ENCODE data around the gene CAPN10. TPM values are rescaled to one million over a fixed set of nuclear protein-coding genes. Genes with fewer than 3 reads are reported as not detected.

CAPN10 gene
- total and polyA plus RNA-seq, 3 experiments from 2014 or later: 19.5 to 40.5 (median 36.1) TPM

DNA sequence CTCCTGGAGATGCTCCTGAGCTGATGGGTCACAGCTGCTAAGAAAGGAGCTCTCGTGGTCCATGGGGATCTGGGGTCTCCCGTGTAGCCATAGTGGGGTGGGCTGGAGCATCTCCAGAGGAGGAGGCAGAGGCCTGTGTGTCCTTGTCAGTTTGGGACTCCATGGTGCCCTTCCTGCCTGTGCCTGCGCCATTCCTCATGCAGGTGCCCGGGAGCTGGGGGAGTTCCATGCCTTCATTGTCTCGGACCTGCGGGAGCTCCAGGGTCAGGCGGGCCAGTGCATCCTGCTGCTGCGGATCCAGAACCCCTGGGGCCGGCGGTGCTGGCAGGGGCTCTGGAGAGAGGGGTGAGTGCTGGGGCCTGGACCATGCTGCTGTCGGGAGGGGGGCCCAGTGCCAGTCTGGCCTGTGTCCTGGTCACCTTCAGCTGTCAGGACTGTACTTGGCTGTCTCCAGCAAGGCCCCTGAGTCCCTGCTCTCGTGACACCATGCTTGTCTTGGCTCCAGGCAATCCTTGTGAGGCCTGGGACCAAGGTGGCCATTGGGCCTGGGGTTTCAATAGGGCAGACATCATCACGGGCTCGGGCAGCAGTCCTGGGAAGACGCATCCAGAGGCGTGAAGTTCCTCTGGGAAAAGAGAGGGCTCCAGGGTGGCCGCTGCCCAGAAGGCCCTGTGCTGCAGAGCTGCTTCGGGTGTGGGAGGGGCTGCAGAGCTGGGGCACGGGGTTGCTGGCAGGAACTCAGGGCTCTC lies 7.3 kb downstream of the CAPN10 start:
- no peak overlapping the region for H3K4me3 Mint-ChIP-seq
- CTCF ChIA-PET: interaction anchor here (1.1 to 1.5 kb wide), 3 partner anchors 14 to 28 kb away, joined by 3 to 7 read pairs (median 3); no protein-coding TSS in a partner anchor
- Histone ChIP-seq H3K27ac (ENCODE audit: low read depth, low read length) (no peak overlapping the region), H3K4me1 (ENCODE audit: insufficient read depth, low read length) (peaks cover 2% of the 10 kb centered on the region), H3K27me3 (ENCODE audit: insufficient read depth, low read length, poor library complexity, severe bottlenecking) (no peaks in the 10 kb centered on the region), H3K9me3 (ENCODE audit: low read length) (no peaks in the 10 kb centered on the region), H3K4me3 (ENCODE audit: low read length) (no peak overlapping the region), H3K36me3 (ENCODE audit: insufficient read depth, low read length) (peaks cover 9% of the 10 kb centered on the region)
- peak overlapping the region in 1 of 8 donors; percentile 10 for H3K27ac Mint-ChIP-seq
- H3K36me3 Mint-ChIP-seq: peaks cover 0 to 86% (median 0%) of the 10 kb centered on the region in 3 donors
- no peaks in the 10 kb centered on the region for H3K27me3 Mint-ChIP-seq
- peak in 1 of 5 donors; percentile 38 for DNase-seq
- POLR2A ChIA-PET: no interaction called here
- H3K4me1 Mint-ChIP-seq: peaks cover 6 to 20% (median 8%) of the 10 kb centered on the region in 3 donors
- no peaks in the 10 kb centered on the region for H3K9me3 Mint-ChIP-seq

DNA sequence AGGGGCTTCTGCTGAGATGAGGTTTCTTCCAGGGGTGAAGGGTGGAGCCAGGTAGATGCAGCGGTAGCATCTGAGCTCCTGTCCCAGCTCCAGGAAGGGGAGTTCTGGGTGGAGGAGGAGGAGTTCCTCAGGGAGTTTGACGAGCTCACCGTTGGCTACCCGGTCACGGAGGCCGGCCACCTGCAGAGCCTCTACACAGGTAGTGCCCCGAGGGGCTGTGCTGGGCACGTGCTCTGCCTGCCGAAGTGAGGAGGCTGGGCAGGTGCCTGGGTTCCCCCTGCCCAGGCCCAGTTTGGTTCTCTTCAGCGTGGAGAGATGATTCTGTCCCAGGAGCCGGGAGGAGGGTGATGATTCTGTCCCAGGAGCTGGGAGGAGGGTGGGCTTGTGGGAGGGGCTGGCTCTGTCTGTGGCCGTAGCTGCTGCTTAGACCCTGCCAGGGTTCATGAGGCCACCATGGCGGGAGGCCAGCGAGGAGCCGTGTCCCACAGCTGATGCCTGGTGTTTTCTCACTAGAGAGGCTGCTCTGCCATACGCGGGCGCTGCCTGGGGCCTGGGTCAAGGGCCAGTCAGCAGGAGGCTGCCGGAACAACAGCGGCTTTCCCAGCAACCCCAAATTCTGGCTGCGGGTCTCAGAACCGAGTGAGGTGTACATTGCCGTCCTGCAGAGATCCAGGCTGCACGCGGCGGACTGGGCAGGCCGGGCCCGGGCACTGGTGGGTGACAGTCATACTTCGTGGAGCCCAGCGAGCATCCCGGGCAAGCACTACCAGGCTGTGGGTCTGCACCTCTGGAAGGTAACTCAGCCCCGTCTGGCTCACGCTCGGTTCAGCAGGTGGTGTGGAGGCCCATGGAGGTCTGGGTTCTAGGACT lies 8.2 kb downstream of the CAPN10 start:
- H3K36me3 Mint-ChIP-seq: peaks cover 0 to 87% (median 0%) of the 10 kb centered on the region in 3 donors
- H3K4me3 Mint-ChIP-seq: no peak overlapping the region
- H3K27me3 Mint-ChIP-seq: no peaks in the 10 kb centered on the region
- no peak overlapping the region for H3K4me3 ChIP-seq (ENCODE audit: low read length)
- no peaks in the 10 kb centered on the region for H3K4me1 ChIP-seq (ENCODE audit: insufficient read depth, low read length)
- no peaks in the 10 kb centered on the region for H3K27me3 ChIP-seq (ENCODE audit: insufficient read depth, low read length, poor library complexity, severe bottlenecking)
- ChIA-PET POLR2A (no interaction called here), CTCF (interaction anchor here (1.1 to 1.5 kb wide), 3 partner anchors 15 to 29 kb away, joined by 3 to 7 read pairs (median 3); no protein-coding TSS in a partner anchor)
- no peaks in the 10 kb centered on the region for H3K9me3 Mint-ChIP-seq
- H3K27ac ChIP-seq (ENCODE audit: low read depth, low read length): no peak overlapping the region
- peaks cover 2 to 14% (median 4%) of the 10 kb centered on the region in 3 donors for H3K4me1 Mint-ChIP-seq
- peak in 1 of 5 donors; percentile 44 for DNase-seq
- H3K9me3 ChIP-seq (ENCODE audit: low read length): no peaks in the 10 kb centered on the region
- H3K27ac Mint-ChIP-seq: peak overlapping the region in 2 of 8 donors; percentile 32 to 70
- H3K36me3 ChIP-seq (ENCODE audit: insufficient read depth, low read length): peaks cover 9% of the 10 kb centered on the region

DNA sequence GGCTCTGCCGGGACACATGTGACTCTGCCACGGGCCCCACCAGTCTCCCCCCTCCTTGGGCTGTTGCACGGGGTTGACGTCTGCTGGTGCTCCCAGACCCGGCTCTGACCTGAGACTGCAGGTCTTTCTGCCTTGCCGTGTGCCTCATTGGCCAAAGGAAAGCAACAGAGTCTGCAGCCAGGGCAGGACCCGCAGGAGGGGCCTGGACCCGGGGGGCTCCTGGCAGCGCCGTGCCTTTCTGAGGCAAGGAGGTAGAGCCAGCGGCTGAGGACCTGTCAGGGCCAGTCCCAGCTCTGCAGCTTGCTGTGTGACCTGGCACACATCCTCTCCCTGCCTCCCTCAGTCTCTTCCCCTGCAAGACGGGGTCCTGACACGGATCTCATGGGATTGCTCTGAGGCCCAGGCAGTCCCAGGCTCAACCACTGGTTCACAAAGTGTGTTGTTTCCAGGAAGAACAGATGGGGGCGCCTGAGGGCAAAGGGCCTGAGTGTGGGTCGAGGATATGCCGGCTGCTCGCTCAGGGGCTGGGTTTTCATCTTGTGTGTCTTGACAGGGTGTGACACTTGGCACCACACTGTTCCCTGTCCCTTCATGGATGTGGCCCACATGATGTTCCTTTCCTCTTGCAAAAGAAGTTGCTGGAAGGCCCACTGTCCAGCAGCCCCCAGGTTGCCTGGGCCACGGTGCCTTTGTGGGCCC lies 9.0 kb downstream of the CAPN10 start:
- ChIA-PET CTCF (interaction anchor here (1.4 to 1.5 kb wide), 2 partner anchors 27 to 81 kb away, joined by 4 read pairs; no protein-coding TSS in a partner anchor), POLR2A (no interaction called here)
- Mint-ChIP-seq H3K36me3 (peaks cover 0 to 87% (median 0%) of the 10 kb centered on the region in 3 donors), H3K27me3 (no peaks in the 10 kb centered on the region), H3K4me1 (peaks cover 2 to 8% (median 4%) of the 10 kb centered on the region in 3 donors), H3K4me3 (peak overlapping the region in 1 of 7 donors; percentile 34), H3K9me3 (no peaks in the 10 kb centered on the region), H3K27ac (peak overlapping the region in 2 of 8 donors; percentile 27 to 38)
- Histone ChIP-seq H3K27me3 (ENCODE audit: insufficient read depth, low read length, poor library complexity, severe bottlenecking) (no peaks in the 10 kb centered on the region), H3K4me1 (ENCODE audit: insufficient read depth, low read length) (no peaks in the 10 kb centered on the region), H3K36me3 (ENCODE audit: insufficient read depth, low read length) (peaks cover 9% of the 10 kb centered on the region), H3K4me3 (ENCODE audit: low read length) (no peak overlapping the region), H3K9me3 (ENCODE audit: low read length) (no peaks in the 10 kb centered on the region), H3K27ac (ENCODE audit: low read depth, low read length) (no peak overlapping the region)
- DNase-seq: peak in 3 of 5 donors; percentile 13 to 46 (median 37)

DNA sequence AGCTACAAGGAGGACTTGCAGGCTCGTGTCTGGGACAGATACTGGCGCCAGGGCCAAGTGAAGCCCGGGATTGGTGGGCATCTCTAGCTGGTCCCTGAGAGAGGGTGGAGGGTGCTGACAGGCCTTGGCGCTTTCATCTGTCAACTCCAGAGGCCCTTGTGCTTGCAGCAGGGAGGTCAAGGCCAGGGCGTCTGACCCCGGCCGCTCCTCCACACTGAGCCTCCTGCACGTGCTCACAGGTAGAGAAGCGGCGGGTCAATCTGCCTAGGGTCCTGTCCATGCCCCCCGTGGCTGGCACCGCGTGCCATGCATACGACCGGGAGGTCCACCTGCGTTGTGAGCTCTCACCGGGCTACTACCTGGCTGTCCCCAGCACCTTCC lies 9.5 kb downstream of the CAPN10 start:
- H3K27ac Mint-ChIP-seq: peak overlapping the region in 2 of 8 donors; percentile 27 to 38
- no peak overlapping the region for H3K27ac ChIP-seq (ENCODE audit: low read depth, low read length)
- H3K9me3 Mint-ChIP-seq: no peaks in the 10 kb centered on the region
- DNase-seq: no peak
- no peaks in the 10 kb centered on the region for H3K27me3 ChIP-seq (ENCODE audit: insufficient read depth, low read length, poor library complexity, severe bottlenecking)
- no peak overlapping the region for H3K4me3 ChIP-seq (ENCODE audit: low read length)
- H3K4me1 ChIP-seq (ENCODE audit: insufficient read depth, low read length): no peaks in the 10 kb centered on the region
- peaks cover 0 to 84% (median 0%) of the 10 kb centered on the region in 3 donors for H3K36me3 Mint-ChIP-seq
- no peak overlapping the region for H3K4me3 Mint-ChIP-seq
- peaks cover 7% of the 10 kb centered on the region for H3K36me3 ChIP-seq (ENCODE audit: insufficient read depth, low read length)
- POLR2A ChIA-PET: no interaction called here
- CTCF ChIA-PET: interaction anchor here (1.4 to 1.5 kb wide), 2 partner anchors 26 to 82 kb away, joined by 4 read pairs; no protein-coding TSS in a partner anchor
- peaks cover 2 to 8% (median 4%) of the 10 kb centered on the region in 3 donors for H3K4me1 Mint-ChIP-seq
- no peaks in the 10 kb centered on the region for H3K9me3 ChIP-seq (ENCODE audit: low read length)
- no peaks in the 10 kb centered on the region for H3K27me3 Mint-ChIP-seq

DNA sequence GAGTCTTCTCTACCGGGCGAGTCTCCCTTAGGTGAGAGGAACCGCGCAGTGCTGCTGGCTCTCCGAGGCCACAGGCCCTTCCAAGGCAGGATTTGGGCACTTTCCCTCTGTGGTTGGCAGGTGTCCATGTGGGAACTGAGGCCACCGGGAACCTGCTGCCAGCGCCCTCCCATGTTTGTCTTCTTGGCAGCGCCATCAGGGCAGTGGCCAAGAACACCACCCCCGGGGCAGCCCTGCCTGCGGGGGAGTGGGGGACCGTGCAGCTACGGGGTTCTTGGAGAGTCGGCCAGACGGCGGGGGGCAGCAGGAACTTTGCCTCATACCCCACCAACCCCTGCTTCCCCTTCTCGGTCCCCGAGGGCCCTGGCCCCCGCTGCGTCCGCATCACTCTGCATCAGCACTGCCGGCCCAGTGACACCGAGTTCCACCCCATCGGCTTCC lies 10.0 kb downstream of the CAPN10 start:
- Histone ChIP-seq H3K4me3 (ENCODE audit: low read length) (no peak overlapping the region), H3K36me3 (ENCODE audit: insufficient read depth, low read length) (peaks cover 3% of the 10 kb centered on the region), H3K27ac (ENCODE audit: low read depth, low read length) (no peak overlapping the region), H3K27me3 (ENCODE audit: insufficient read depth, low read length, poor library complexity, severe bottlenecking) (no peaks in the 10 kb centered on the region), H3K9me3 (ENCODE audit: low read length) (no peaks in the 10 kb centered on the region), H3K4me1 (ENCODE audit: insufficient read depth, low read length) (no peaks in the 10 kb centered on the region)
- ChIA-PET POLR2A (no interaction called here), CTCF (interaction anchor here (1.4 to 1.5 kb wide), 2 partner anchors 26 to 82 kb away, joined by 4 read pairs; no protein-coding TSS in a partner anchor)
- Mint-ChIP-seq H3K36me3 (peaks cover 0 to 84% (median 0%) of the 10 kb centered on the region in 3 donors), H3K9me3 (no peaks in the 10 kb centered on the region), H3K27ac (peak overlapping the region in 1 of 8 donors; percentile 38), H3K27me3 (no peaks in the 10 kb centered on the region), H3K4me1 (peaks cover 0 to 4% (median 4%) of the 10 kb centered on the region in 3 donors), H3K4me3 (no peak overlapping the region)
- peak in 1 of 5 donors; percentile 40 for DNase-seq

DNA sequence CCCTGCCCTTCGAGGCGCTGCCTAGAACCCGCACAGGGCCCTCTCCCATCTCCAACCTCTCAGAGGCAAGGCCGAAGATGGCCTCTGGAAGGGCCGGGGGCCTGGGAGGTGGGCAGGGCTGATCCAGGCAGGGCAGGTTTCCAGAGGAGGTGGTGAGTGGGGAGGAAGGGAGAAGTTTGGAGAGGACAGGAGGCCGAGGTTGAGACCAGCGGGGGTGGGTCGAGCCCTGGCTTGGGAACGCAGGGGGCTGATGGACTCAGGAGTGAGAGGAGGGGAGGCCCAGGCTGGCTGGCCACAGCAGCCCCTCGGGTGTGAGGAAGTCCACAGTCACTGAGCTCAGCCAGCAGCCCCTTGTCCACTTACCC lies 10.5 kb downstream of the CAPN10 start:
- ChIA-PET POLR2A (no interaction called here), CTCF (interaction anchor here (1.4 to 1.5 kb wide), 2 partner anchors 25 to 83 kb away, joined by 4 read pairs; no protein-coding TSS in a partner anchor)
- peaks cover 0 to 4% (median 3%) of the 10 kb centered on the region in 3 donors for H3K4me1 Mint-ChIP-seq
- peak in 1 of 5 donors; percentile 41 for DNase-seq
- Histone ChIP-seq H3K27ac (ENCODE audit: low read depth, low read length) (no peak overlapping the region), H3K36me3 (ENCODE audit: insufficient read depth, low read length) (peaks cover 3% of the 10 kb centered on the region), H3K27me3 (ENCODE audit: insufficient read depth, low read length, poor library complexity, severe bottlenecking) (no peaks in the 10 kb centered on the region), H3K9me3 (ENCODE audit: low read length) (no peaks in the 10 kb centered on the region), H3K4me1 (ENCODE audit: insufficient read depth, low read length) (no peaks in the 10 kb centered on the region), H3K4me3 (ENCODE audit: low read length) (no peak overlapping the region)
- H3K27me3 Mint-ChIP-seq: no peaks in the 10 kb centered on the region
- no peaks in the 10 kb centered on the region for H3K9me3 Mint-ChIP-seq
- H3K27ac Mint-ChIP-seq: no peak overlapping the region
- peaks cover 0 to 84% (median 0%) of the 10 kb centered on the region in 3 donors for H3K36me3 Mint-ChIP-seq
- no peak overlapping the region for H3K4me3 Mint-ChIP-seq

DNA sequence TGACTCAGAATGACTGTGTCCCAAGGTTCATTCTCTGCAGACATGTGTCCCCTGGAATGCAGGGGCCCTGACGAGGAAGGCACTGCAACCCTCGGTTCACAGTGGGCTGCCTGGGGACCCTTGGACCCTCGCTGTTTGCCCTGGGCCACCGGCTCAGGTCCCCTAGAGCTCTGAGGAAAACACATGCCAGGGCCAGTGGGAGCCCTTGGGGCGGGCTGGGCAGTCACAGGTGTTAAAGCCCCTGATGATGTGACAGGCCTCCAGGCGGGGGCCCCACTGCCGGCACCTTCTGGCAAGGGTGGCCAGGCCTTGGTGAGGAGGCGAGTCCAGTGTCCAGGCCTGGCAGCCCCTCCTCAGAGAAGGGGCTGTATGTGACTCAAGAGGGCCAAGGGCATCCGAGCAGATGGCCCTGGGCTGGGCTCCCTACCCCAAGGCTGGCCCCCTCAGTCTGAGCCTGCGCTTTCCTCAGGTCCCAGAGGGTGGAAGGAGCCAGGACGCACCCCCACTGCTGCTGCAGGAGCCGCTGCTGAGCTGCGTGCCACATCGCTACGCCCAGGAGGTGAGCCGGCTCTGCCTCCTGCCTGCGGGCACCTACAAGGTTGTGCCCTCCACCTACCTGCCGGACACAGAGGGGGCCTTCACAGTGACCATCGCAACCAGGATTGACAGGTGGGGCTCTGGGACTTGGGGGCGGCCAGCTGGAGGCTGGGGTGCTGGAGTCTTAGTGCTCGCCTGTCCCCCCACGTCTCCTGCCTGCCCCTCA lies 11.1 kb downstream of the CAPN10 start:
- no peak overlapping the region for H3K27ac ChIP-seq (ENCODE audit: low read depth, low read length)
- CTCF ChIA-PET: interaction anchor here (1.4 kb wide), 1 partner anchor 84 kb away, joined by 4 read pairs; no protein-coding TSS in a partner anchor
- POLR2A ChIA-PET: no interaction called here
- peaks cover 3% of the 10 kb centered on the region for H3K36me3 ChIP-seq (ENCODE audit: insufficient read depth, low read length)
- H3K4me3 Mint-ChIP-seq: no peak overlapping the region
- H3K9me3 Mint-ChIP-seq: no peaks in the 10 kb centered on the region
- peak in 1 of 5 donors; percentile 26 for DNase-seq
- H3K27ac Mint-ChIP-seq: no peak overlapping the region
- H3K36me3 Mint-ChIP-seq: peaks cover 0 to 78% (median 0%) of the 10 kb centered on the region in 3 donors
- H3K4me3 ChIP-seq (ENCODE audit: low read length): no peak overlapping the region
- H3K4me1 ChIP-seq (ENCODE audit: insufficient read depth, low read length): no peaks in the 10 kb centered on the region
- H3K4me1 Mint-ChIP-seq: peaks cover 0 to 2% (median under 1%) of the 10 kb centered on the region in 3 donors
- no peaks in the 10 kb centered on the region for H3K9me3 ChIP-seq (ENCODE audit: low read length)
- no peaks in the 10 kb centered on the region for H3K27me3 Mint-ChIP-seq
- no peaks in the 10 kb centered on the region for H3K27me3 ChIP-seq (ENCODE audit: insufficient read depth, low read length, poor library complexity, severe bottlenecking)

Data from CD8-positive, alpha-beta memory T cell (primary cell).